SKM-1 (cell line): ENCODE results near the gene HHATL.

ENCODE experiments used
- DNase-seq: peaks from one replicate; lab custom pipeline; 2025; ENCODE audit not compliant: unreplicated experiment; lab: John Stamatoyannopoulos, UW

The HHATL gene

DNA sequence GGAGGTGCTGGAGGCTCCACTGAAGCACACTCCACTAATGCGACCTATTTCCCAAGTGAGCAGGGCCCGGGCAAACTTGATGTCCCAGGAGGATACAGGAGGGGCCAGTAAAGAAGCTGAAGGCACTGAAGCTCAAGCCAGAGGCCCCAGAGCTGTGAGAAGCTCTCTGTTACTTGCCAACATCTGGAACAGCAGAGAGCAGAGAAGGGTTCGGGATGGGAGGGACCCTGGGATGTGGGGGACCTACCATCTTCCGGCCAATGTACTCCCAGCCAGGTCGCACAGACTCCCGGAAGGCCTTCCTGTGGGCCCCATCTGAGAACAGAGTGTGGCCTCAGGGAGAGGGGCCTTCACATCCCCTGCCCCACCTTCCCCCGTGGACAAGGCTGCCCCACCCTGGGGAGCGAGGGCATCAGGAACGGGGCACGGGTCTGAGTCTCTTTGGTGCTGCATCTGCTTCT lies 3.1 kb downstream of the HHATL start:
- no peak for DNase-seq

DNA sequence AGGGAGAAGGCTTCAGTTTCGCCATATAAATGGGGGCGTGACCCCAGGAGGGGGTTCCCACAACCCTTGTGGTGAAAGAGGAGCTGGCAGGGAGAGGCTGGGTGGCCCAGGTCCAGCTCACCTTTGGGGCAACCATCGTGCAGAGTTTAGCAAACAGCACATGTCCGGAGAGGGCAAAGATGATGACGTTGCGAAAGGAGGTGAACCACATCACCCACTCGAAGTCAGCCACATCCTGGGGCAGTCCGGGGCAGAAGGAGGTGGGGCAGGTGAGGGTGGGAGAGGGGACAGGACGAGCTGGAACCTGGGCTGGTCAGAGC lies 3.7 kb downstream of the HHATL start:
- no peak for DNase-seq

- DNase-seq, result no peak
These were observed 4.2 kb downstream of the HHATL start for GRCh38 chr3:42698216-42698910.

- no peak for DNase-seq
These were observed 5.1 kb downstream of the HHATL start for GRCh38 chr3:42697289-42698051.

GRCh38 chr3:42696356-42697288 lies 6.0 kb downstream of the HHATL start:
- DNase-seq, result no peak

DNA sequence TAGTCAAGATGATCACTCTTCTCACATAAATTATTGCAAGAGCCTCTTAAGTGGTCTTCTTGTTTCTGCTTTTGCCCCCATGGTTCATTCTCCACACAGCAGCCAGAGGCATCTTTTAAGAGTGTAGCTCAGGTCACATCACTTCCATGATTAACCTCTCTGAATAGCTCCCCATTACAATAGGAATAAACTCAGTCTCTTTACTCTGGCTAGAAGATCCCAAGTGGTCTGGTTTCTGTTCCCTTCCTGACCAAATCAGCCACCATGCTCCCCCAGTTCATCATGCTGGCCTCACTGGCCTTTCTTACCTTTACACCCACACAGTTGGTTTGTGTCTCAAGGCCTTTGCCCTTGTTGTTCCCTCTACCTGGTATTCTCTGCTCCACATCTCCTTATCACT lies 8.2 kb downstream of the HHATL start:
- DNase-seq, result no peak

DNA sequence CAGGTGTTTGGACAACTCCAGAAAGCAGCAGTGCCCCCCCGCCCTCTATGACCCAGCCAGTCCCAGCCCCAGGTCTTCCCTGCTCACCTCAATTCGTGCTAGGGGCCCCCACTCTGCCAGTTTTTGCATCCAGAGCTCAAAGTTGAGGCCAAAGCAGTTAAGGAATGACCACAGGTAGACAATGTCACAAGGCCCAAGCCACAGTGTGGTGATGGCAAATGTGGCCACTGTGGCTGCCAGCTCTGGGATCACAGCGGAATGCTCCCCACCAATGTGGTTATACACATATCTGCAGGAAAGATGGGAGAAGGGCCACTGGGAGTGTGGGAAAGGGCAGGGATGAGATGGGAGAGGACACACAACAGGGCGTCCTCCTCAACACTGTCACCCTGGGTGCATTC lies 9.1 kb downstream of the HHATL start:
- DNase-seq, result no peak

- no peak for DNase-seq
These were observed 9.7 kb downstream of the HHATL start for GRCh38 chr3:42692667-42693529.

- no peak for DNase-seq
These were observed 10.6 kb downstream of the HHATL start for GRCh38 chr3:42691816-42692666.

GRCh38 chr3:42690766-42691680 lies 11.6 kb downstream of the HHATL start:
- DNase-seq, result no peak

GRCh38 chr3:42690191-42690590 lies 12.4 kb downstream of the HHATL start:
- DNase-seq, result no peak

DNA sequence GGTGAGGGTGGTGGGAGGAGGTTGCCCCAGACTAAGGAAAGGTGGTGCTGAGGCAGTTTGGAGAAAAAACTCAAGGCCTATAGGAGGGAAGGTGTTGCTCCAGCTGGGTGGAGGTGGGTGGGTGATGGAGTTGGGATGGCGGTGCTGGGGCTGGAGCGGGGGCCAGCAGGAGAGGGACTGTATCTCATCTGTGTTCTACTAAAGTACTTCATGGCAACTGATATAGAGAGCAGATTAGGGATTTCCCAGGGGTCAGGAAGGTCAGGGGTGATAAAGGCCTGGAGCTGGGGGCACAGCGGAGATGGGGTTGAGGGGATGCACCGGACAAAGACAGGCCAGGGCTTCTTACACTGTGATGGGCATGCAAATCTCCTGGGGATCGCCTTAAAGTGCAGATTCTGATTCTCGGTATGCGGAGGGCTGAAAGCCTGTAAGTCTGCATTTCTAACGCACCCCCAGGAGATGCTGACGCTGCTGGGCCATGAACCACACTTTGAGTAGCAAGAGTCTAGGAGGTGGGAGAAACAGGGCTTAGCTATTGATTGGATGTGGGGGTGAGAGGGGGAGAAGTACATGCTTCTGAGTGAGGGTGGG lies 13.1 kb downstream of the HHATL start:
- DNase-seq, result no peak

- DNase-seq, result no peak
These were observed 13.8 kb downstream of the HHATL start for GRCh38 chr3:42688487-42689420.

GRCh38 chr3:42688016-42688415 lies 14.6 kb downstream of the HHATL start:
- DNase-seq, result no peak

- DNase-seq, result no peak
These were observed 15.6 kb downstream of the HHATL start for GRCh38 chr3:42686832-42687650.
